Measurements from ENCODE around the gene RIMS4. TPM values are rescaled to one million over a fixed set of nuclear protein-coding genes. Genes with fewer than 3 reads are reported as not detected.
"Not testable (repeated sequence)": the region's sequence is repeated elsewhere in the genome, so short reads cannot be mapped to it uniquely, and the experiment has no call there.

The RIMS4 gene
- total RNA-seq, 1 donor from 2014 or later = 0.08 TPM

DNA sequence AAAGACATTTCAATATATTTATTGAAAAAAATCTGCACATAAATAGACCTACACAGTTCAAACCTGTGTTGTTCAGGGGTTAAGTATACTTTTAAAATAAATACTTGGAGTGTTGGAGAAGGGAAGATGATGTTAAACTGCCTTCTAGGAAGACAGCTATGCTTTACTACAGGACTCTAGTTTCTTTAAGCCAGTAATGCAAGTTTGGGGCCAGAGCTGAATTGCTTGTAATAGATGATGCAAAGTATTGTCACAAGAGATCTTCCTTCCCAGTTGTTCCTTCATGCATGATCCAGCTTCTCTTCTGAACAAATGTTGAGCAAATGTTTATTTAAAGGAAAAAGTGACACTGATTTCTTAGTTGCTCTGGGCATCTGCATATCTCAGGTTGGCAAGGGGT is 20.2 kb upstream of the RIMS4 start:
- ATAC-seq = no peak

- no peak for ATAC-seq
These were observed 19.3 kb upstream of the RIMS4 start for GRCh38 chr20:44829688-44830087.

- no peak for ATAC-seq
These were observed 18.3 kb upstream of the RIMS4 start for GRCh38 chr20:44828640-44829039.

- ATAC-seq = no peak
These were observed 17.1 kb upstream of the RIMS4 start for GRCh38 chr20:44827401-44827800.

DNA sequence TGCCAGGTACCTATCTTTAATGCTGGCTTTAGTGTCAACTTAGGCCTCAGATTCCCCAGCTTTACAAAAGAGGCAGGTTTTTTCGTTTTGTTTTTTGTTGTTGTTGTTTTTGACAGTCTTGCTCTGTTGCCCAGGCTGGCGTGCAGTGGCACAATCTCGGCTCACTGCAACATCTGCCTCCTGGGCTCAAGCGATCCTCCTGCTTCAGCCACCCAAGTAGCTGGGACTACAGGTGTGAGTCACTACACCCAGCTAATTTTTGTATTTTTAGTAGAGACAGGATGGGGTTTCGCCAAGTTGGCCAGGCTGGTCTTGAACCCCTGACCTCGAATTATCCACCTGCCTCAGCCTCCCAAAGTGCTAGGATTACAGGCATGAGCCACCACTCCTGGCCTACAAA is 11.2 kb upstream of the RIMS4 start:
- ATAC-seq = not testable (repeated sequence)

- ATAC-seq = no peak
These were observed 9.6 kb upstream of the RIMS4 start for GRCh38 chr20:44819936-44820335.

- no peak for ATAC-seq
These were observed 7.0 kb upstream of the RIMS4 start for GRCh38 chr20:44817143-44817910.

DNA sequence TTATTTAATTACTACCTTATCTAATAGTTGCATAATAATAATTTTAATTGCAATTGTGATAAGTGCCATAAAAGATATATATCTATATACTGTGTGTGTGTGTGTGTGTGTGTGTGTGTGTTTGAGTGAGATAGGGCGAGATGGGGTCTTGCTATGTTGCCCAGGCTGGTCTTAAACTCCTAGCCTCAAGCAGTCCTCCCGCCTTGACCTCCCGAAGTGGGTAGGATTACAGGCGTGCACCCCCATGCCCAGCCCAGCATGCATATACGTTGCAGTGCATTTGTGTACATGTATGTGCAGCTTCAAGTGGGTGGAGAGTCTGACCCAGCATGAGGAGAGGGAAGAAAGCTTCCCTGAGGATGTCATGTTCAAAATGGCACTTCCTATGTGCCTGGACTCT is 4.6 kb upstream of the RIMS4 start:
- ATAC-seq = no peak

DNA sequence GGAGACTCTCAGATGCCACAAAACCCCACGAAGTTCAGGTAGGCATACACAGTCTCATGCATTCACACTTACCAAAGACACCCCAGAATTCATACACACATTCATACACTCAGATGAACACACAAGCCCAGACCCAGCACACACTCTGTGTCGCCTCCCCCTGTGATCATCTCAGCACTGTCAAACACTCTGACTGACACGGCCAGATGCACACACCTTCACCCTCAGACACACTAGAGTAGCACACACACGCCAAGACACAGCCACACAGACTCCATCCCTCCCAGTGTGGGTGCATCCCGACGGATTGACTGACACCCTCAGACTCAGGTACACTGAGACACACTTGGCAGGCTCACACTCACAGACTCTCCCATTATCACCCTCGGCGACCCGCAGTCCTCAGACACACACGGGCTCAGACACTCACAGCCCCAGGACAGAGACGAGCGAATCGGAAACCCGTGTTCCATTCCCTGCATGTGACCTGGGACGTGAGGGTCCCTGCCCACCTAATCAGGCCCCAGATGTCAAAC is 872 bp upstream of the RIMS4 start:
- ATAC-seq = no peak

GRCh38 chr20:44810061-44810390 is 320 bp downstream of the RIMS4 start:
- no peak for ATAC-seq

DNA sequence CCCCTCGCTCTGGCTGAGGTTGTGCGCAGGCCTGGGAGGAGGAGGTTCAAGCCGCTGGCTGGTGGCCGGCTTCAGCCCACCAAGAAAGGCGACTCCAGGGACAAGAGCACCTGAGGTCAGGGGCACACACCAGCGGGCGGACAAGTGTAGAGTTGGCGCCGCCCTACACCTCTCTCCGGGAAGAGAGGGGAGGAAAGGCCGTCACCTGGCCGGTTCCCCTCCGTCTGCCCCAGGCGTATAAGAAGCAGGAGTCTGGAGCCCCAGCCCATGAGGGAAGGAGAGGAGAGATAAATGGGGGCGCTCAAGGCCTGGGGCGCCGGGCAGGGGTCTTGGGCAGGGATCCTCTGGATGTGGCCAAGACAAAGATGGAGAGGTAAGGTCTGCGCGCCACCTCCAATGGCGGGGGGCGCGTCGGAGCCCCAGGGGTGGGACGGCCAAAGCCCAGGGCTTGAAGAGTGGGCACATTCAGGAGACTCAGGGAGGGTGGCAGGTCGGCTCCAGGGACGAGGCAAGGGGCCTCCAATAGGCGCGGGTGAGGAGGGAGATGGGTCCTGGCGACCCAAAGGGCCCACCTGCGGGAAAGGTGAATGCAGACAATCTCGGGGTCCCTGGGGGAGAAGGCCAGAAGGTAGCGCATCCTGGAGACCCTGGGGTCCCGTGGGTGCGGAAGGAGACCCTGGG is 826 bp downstream of the RIMS4 start:
- no peak for ATAC-seq

DNA sequence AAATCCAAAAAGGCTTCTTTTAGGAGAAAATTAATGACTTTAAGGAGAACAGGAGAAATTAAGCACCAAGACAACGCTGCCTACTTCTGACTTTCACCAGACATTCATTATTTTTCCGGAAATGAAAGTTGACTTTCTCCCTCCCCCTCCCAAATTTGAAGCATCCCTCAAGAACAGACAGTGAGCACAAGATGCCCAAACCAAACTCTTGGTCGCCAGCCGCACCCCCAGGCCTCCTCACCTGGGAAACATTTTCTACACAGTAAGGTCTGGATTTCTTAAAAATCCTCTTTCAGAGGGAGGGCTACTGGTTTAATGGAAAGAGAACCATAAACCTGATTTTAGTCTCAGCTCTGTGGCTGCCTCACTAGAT is 2.7 kb downstream of the RIMS4 start:
- no peak for ATAC-seq

DNA sequence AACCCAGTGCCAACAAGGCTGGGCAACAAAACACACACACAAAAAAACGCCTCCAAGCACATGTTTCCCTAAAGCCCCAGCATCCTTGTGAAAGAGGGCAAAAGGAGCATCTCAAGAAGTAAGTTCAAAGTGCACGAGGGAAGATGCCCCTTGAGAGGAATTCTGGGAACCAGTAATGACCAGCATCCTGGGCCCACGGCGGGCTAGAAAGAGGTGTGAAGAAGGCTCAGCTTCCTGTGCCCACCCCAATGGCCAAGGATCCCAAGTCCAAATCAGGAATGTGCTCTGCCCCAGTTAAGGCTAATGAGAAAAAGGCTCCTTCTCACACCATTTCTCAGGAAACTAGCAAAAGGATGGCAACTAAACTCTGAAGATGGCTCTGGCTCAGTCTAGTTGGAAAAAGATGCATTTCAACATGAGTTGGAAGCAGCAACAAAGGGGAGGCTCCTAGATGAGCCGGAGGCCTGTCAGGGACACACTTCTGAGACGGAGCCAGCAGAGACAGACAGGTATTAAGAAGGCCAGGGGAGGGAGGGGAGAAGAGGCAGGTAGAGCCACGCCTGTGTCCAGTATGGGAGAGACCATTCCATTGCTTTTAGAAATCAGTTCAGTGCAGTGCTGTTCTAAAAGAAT is 3.2 kb downstream of the RIMS4 start:
- no peak for ATAC-seq

GRCh38 chr20:44805979-44806620 is 4.2 kb downstream of the RIMS4 start:
- ATAC-seq = no peak

DNA sequence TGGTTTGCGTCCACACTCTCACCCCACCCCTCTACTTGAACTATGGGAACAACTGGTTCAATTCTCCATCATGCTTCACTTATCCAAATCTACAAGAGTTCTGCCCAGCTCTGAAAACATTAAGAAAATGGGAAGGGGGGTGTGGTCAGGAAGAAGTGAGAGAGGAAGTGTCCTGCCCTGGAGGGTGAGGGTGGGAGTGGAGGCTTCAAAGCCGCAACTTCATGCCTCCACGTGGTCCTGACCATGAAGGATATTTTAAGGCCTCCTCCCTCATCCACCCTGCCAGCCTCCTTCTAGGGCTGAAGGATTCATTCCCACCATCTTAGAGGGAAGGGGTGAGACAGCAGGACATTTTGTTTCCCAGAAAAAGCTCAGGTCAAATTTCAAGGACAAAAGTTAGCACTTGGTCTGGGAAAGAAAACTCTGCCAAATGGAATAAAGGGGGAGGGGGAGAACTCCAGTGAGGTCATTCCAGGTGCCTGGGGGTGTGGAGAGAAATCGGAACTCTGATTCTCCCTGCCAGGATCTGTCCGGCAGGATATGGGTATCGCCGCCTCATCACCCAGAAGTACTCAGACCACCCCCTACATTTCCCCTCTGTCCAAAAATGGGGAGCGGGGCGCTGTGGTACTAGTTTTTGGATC is 4.9 kb downstream of the RIMS4 start:
- ATAC-seq = no peak

DNA sequence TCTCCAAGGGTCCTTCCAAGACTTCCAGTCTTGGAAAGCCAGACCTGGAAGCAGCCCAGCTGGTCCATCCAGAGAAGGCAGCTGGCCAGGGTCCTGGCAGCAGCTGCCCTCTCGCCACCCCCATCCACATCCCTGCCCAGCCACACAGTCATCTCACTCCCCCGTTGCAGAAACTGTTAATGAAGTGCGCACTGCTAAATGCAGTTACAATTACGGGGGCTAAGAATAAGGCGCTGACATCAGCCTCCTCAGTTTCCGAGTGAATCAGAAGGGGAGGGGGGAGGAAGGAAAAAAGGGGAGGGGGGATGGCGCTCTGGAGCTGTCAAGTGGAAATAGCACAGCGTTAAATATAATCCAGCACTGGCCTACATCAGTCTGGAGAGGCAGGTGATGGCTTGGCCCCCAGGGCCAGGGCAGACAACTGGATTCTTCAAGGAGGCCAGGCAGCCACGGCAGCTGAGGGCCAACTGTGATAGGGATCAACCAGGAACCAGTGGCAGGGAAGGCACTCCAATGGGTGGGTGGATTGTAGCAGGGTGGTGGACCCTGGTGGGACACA is 6.9 kb downstream of the RIMS4 start:
- no peak for ATAC-seq

- ATAC-seq = no peak
These were observed 7.6 kb downstream of the RIMS4 start for GRCh38 chr20:44802702-44803101.

DNA sequence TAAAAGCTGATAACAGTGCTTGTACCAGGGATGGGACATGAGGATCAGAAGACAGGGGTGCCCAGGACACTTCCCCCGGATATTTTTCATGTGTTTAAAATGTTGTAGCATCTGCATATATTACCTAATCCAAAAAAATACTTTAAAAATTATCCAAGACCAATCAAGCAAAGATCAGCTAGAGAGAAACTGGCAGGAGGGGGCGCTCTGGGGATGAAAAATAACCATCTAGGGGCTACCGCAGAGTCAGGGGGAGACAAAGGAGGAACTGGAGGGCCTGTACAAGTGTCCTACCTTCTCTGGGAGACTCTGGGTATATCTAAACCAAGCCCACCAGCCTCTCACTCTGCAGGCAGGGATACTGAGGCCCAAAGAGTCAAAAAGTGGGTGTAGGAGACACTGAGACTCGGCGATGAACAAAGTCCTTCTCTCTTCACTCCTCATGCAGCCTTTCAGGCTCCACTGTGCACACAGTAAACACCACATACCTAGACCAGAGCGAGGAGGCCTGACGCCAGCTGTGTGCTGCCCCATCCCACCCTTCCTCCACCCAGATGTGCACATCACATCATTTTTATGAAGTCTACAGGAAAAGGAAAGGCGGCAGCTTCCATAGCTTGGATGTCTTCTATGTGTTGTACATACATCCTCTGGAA is 9.8 kb downstream of the RIMS4 start:
- ATAC-seq = no peak

DNA sequence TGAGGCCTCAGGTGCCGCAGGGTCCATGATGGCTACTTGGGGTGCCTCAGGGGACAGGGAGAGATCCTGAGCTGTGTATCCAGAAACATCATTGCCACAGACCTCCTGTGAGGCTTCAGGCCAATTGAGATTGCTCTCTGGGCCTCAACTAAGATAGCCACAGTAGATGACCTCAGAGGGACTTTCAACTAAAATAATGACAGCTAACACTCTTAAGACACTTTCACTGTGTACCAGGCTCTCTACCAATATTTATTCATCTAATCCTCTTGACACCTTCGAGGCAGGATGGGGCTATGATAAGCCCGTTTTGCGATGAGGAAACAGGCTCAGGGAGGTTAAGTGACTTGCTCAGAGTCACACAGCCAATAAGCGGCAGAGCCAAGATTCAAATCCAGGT is 10.7 kb downstream of the RIMS4 start:
- ATAC-seq = no peak

DNA sequence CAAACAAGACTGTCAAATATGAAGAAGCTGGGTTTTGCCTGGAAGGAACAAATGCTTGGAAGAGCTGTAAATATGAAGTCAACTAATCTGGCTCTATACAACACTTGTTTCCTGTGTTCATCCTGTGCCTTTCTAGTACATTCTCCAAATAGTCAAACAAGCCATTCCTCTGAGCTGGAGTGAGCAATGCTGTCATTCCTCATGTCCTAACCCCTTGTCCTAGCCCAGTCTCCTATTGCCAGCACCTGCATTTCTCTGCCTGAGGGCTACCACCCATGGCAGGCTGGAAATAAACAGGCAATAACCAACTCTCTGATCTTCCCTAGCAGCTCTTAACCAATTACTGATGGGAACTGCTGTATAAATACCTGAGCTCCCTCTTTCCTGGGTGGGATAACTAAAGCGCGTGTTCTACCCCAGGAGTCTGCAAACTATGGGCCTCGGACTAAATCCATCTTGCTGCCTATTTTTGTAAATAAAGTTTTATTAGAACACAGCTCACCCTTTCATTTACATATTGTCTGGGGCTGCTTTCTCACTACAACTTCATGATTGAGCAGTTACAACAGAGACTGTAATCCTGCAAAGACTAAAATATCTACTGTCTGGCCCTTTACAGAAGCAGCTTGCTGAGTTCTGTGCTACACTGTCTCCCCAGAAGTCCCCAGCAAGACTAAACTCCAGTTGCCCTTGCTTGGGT is 13.4 kb downstream of the RIMS4 start:
- ATAC-seq = no peak

GRCh38 chr20:44796311-44796710 is 14.0 kb downstream of the RIMS4 start:
- no peak for ATAC-seq
